HG03139 (cell line): Measurements from ENCODE around the gene KDF1.
"Not testable (repeated sequence)": the region's sequence is repeated elsewhere in the genome, so short reads cannot be mapped to it uniquely, and the experiment has no call there.

ENCODE experiments used
- ATAC-seq: cut with Tn5 transposase; IDR thresholded peaks from one replicate; pipeline ENCODE4 v1.9.1; 2021; ENCODE audit not compliant: unreplicated experiment

The KDF1 gene

GRCh38 chr1:26959270-26959669 is 998 bp downstream of the KDF1 start:
- no peak for ATAC-seq

- ATAC-seq: no peak
These were observed 3.0 kb downstream of the KDF1 start for GRCh38 chr1:26957306-26957705.

- no peak for ATAC-seq
These were observed 3.9 kb downstream of the KDF1 start for GRCh38 chr1:26956321-26956720.

DNA sequence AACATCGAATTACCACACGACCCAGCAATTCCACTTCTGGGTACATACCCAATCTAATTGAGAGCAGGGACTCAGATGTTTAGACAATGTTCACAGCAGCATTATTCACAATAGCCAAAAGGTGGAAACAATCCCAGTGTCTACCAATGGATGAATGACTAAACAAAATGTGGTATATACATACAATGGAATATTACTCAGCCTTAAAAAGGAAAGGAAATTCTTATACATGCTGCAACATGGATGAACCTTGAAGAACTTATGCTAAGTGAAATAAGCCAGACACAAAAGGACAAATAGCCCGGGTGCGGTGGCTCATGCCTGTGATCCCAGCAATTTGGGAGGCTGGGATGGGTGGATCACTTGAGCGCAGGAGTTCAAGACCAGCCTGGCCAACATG is 6.9 kb downstream of the KDF1 start:
- ATAC-seq: no peak

GRCh38 chr1:26951821-26952497 is 8.3 kb downstream of the KDF1 start:
- no peak for ATAC-seq

GRCh38 chr1:26951216-26951615 is 9.1 kb downstream of the KDF1 start:
- ATAC-seq: no peak

GRCh38 chr1:26950602-26951001 is 9.7 kb downstream of the KDF1 start:
- ATAC-seq: no peak

DNA sequence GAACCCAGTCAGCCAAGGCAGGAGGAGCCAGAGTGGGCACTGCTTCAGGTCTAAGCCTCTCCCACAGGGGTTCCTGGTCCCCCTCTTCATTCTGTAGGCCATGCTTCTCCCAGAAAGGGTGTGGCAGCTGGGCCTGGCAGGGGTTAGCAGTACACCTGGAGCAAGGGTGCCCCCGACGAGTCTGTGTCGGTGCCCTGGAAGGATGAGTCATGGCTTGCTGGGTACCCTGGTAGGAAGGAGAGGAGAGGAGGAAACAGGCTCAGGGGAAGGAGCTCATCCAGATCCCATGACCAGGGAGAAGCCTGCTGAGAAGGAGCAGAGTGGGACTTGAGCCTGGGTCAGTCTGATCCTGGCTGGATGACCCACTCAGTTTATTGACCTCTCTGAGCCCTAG is 10.3 kb downstream of the KDF1 start:
- no peak for ATAC-seq

GRCh38 chr1:26949266-26949925 is 10.9 kb downstream of the KDF1 start:
- ATAC-seq: no peak

GRCh38 chr1:26948725-26949057 is 11.6 kb downstream of the KDF1 start:
- not testable (repeated sequence) for ATAC-seq

GRCh38 chr1:26946270-26946669 is 14.0 kb downstream of the KDF1 start:
- ATAC-seq: no peak

- ATAC-seq: no peak
These were observed 14.5 kb downstream of the KDF1 start for GRCh38 chr1:26945728-26946127.

DNA sequence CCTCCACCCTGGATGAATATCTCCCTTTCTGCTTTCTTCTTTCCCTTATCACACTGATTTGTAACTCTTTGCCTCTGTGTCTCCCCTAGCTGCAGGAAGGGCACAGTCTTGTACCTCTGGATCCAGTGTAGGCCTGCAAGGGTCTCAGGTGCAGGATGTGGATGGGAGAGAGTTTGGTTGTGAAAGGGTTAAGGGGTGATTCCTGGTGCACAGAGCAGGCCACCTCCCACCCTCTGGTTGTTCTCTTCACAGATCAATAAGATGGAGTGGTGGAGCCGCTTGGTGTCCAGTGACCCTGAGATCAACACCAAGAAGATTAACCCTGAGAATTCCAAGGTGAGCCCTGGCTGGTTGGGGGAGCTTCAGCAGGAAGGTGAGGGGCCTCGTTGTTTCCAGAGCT is 15.1 kb downstream of the KDF1 start:
- ATAC-seq: no peak

GRCh38 chr1:26942656-26943055 is 17.6 kb downstream of the KDF1 start:
- ATAC-seq: no peak

DNA sequence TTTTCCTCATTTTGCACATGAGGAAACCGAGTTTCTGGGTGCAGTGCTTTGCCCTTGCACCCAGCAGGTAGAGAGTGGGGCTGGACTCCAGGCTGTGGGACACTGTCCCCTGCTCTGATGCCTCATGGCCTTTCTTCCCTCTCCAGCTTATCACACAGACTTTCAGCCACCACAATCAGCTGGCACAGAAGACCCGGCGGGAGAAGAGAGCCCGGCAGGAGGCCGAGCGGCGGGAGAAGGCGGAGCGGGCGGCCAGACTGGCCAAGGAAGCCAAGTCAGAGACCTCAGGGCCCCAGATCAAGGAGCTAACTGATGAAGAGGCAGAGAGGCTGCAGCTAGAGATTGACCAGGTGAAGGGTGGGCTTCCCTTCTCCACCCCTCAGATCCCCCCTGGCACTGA is 19.0 kb downstream of the KDF1 start:
- no peak for ATAC-seq

DNA sequence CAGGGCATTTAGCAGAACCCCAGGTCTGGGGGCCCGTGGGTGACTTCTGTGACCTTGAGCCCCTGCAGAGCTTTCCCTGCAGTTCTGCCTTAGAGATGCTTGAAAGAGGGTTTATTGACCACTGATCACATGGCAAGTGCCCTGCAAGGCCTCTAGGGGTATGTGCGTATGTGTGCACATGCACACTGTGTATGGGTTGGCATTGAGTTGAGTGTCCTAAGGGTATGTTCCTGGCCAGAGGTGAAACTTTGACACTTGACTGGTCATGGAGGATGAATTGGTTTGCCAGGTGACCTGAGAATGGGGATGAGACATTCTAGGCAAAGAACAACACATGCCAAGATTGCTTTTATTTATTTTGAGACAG is 21.6 kb downstream of the KDF1 start:
- no peak for ATAC-seq

DNA sequence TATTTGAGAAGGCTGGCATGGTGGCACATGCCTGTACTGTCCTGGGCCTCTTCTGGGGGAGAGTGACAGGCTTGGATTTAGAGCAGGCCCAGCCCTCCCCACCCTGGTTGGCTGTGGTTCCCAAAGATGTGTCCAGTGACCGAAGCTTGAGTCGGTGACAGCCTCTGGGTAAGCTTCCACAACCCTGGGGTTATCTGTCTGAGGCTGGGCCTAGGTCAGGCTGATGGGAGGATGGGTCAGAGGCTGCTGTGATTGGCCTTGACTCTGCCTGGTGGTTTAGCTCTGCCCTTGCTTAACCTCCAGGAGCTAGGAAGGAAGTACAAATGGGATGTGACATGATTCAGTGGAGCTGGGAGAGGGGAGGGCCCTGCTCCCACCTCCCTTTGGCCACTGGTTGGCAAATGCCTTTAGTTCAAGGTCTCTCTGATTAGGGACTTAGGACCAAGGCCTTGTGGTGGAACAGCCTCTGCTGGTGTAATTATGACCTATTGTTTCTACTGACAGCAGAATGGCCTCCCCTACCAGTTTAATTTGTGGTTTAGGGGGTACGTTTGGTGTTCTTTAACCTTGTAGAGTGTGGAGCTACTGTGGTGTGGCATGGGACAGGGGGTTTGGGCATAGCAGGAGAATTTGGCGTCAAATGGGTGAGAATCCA is 22.1 kb downstream of the KDF1 start:
- ATAC-seq: no peak

DNA sequence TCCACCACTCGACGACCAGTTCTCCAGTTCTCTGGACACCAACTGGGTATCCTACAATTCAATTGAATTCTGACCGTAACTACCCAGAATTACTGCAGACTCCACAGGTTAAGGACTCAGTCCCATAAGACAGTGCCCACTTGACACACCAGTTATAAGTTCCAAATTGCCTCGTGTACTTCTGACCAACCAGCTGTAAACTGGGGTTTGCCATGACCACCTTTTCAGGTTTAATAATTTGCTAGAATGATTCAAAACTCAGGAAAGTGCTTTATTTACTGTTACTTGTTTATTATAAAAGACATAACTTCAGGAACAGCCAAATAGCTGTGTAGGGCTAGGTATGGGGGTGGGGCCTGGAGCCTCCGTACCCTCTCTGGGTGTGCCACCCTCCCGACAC is 23.4 kb downstream of the KDF1 start:
- ATAC-seq: no peak

DNA sequence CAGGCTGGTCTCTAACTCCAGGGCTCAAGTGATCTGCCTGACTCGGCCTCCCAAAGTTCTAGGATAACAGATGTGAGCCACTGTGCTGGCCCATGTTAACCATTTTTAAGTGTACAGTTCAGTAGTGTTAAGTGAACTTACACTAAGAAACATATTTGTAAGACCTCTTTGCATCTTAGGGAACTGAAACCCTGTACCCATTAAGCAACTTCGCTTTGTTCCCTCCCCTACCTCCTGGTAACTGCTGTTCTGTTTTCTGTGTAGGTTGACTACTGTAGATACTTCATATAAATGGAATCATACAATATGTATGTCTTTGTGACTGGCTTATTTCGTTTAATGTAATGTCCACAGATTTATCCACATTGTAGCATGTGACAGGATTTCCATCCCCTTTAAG is 27.7 kb downstream of the KDF1 start:
- no peak for ATAC-seq

GRCh38 chr1:26923711-26924110 is 36.6 kb downstream of the KDF1 start:
- no peak for ATAC-seq

- ATAC-seq: no peak
These were observed 37.4 kb downstream of the KDF1 start for GRCh38 chr1:26922901-26923300.

DNA sequence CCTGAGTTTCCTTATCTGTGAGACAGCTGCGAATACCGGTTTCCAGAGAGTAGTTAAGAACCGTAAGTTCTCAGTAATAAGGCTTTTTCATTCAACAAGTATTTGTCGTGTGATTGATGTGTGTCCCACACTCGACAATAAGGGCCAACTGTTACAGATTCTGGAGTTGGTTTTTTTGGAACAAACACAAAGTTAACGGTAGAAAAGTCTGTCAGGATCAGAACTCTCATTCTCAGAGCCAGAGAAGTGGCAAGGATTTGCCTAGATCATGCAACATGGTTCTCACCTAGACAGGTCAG is 37.9 kb downstream of the KDF1 start:
- no peak for ATAC-seq
